WTC11 (cell line): ENCODE data around the gene ATG7. TPM values are rescaled to one million over a fixed set of nuclear protein-coding genes. Genes with fewer than 3 reads are reported as not detected.

Source experiments
- ATAC-seq: fragments of 200-7000 bp; cut with Tn5 transposase; 2 replicates; pipeline ENCODE4 v1.10.0; 2021; ENCODE audit warnings: mild to moderate bottlenecking, moderate library complexity
- CTCF ChIA-PET: fragments of 300-600 bp; sonication (Branson Sonifier 250); formaldehyde crosslinking; loops from one replicate; lab custom pipeline; 2021; ENCODE audit warnings: antibody characterized with exemption; lab: Charles Lee
- POLR2A ChIA-PET: fragments of 350-600 bp; sonication (Branson Sonifier 250); formaldehyde crosslinking; loops from one replicate; lab custom pipeline; 2021; ENCODE audit warnings: antibody characterized with exemption; lab: Charles Lee
- DNase-seq: peaks from one replicate; pipeline ENCODE4 v3.0.0; 2021; ENCODE audit warnings: low spot score
- H3K27ac Mint-ChIP-seq: 2 replicates; pipeline ENCODE4 v1.8.0; 2021; ENCODE audit warnings: mixed read lengths
- H3K27me3 Mint-ChIP-seq: 2 replicates; pipeline ENCODE4 v1.8.0; 2021; ENCODE audit warnings: low read depth, mild to moderate bottlenecking, moderate library complexity, mixed read lengths
- H3K36me3 Mint-ChIP-seq: 2 replicates; pipeline ENCODE4 v1.8.0; 2021; ENCODE audit warnings: mixed read lengths
- H3K4me1 Mint-ChIP-seq: 2 replicates; pipeline ENCODE4 v1.8.0; 2022; ENCODE audit warnings: mixed read lengths
- H3K4me3 Mint-ChIP-seq: 2 replicates; pipeline ENCODE4 v1.8.0; 2021; ENCODE audit warnings: mild to moderate bottlenecking, moderate library complexity, mixed read lengths
- H3K9me3 Mint-ChIP-seq: 2 replicates; pipeline ENCODE4 v1.8.0; 2021; ENCODE audit warnings: mixed read lengths
- ATF1 ChIP-seq: sonication (generic); formaldehyde crosslinking; IDR thresholded peaks from 2 replicates; pipeline ENCODE4 v1.8.1; 2023; ENCODE audit warnings: mild to moderate bottlenecking, moderate library complexity, missing genetic modification reagents
- CREM ChIP-seq: sonication (generic); formaldehyde crosslinking; IDR thresholded peaks from 2 replicates; pipeline ENCODE4 v1.8.1; 2022; ENCODE audit warnings: mild to moderate bottlenecking, missing genetic modification reagents, moderate library complexity
- ELF4 ChIP-seq: sonication (generic); formaldehyde crosslinking; IDR thresholded peaks from 2 replicates; pipeline ENCODE4 v1.8.1; 2022; ENCODE audit warnings: low read depth, mild to moderate bottlenecking, moderate library complexity, missing genetic modification reagents
- ESRRA ChIP-seq: sonication (generic); formaldehyde crosslinking; IDR thresholded peaks from 2 replicates; pipeline ENCODE4 v1.8.1; 2022; ENCODE audit warnings: mild to moderate bottlenecking, missing genetic modification reagents, borderline replicate concordance
- JAZF1 ChIP-seq: fragments of 250-450 bp; sonication (Bioruptor Pico); IDR thresholded peaks from 2 replicates; pipeline ENCODE4 v1.9.0; 2021; ENCODE audit warnings: moderate library complexity, mild to moderate bottlenecking, inconsistent platforms
- KAT7 ChIP-seq: sonication (generic); formaldehyde crosslinking; IDR thresholded peaks from 2 replicates; pipeline ENCODE4 v1.8.1; 2023; ENCODE audit warnings: missing genetic modification reagents, mild to moderate bottlenecking, borderline replicate concordance
- NFATC4 ChIP-seq: fragments of 250-450 bp; sonication (Bioruptor Pico); IDR thresholded peaks from 2 replicates; pipeline ENCODE4 v1.9.0; 2021; ENCODE audit warnings: mild to moderate bottlenecking
- OVOL2 ChIP-seq: fragments of 250-450 bp; sonication (Bioruptor Pico); IDR thresholded peaks from 2 replicates; pipeline ENCODE4 v1.9.0; 2021; ENCODE audit warnings: mild to moderate bottlenecking, borderline replicate concordance
- PRRX2 ChIP-seq: fragments of 250-450 bp; sonication (Bioruptor Pico); IDR thresholded peaks from 2 replicates; pipeline ENCODE4 v1.8.0; 2021; ENCODE audit warnings: mild to moderate bottlenecking
- TCF7 ChIP-seq: sonication (generic); formaldehyde crosslinking; IDR thresholded peaks from 2 replicates; pipeline ENCODE4 v1.8.0; 2022; ENCODE audit warnings: mild to moderate bottlenecking, low read depth, missing genetic modification reagents, moderate library complexity
- ZNF263 ChIP-seq: sonication (generic); formaldehyde crosslinking; IDR thresholded peaks from 2 replicates; pipeline ENCODE4 v1.8.1; 2022; ENCODE audit warnings: low read depth, mild to moderate bottlenecking, moderate library complexity, missing genetic modification reagents
- ZNF416 ChIP-seq: fragments of 250-450 bp; sonication (Bioruptor Pico); IDR thresholded peaks from 2 replicates; pipeline ENCODE4 v1.9.0; 2021; ENCODE audit warnings: mild to moderate bottlenecking, inconsistent platforms
- ZNF671 ChIP-seq: fragments of 250-450 bp; sonication (Bioruptor Pico); IDR thresholded peaks from 2 replicates; pipeline ENCODE4 v1.8.0; 2021; ENCODE audit warnings: mild to moderate bottlenecking
- total RNA-seq: library from RNA; stranded (reverse); gene quantifications from 3 replicates; pipeline ENCODE4 v1.2.3, GENCODE V29; 2021
- TF ChIP-seq, protein P1 (sequence below): sonication (generic); formaldehyde crosslinking; IDR thresholded peaks from 2 replicates; pipeline ENCODE4 v1.8.1; 2022; ENCODE audit warnings: low read depth, mild to moderate bottlenecking, moderate library complexity, missing genetic modification reagents, borderline replicate concordance
- TF ChIP-seq, protein P2 (sequence below): sonication (generic); formaldehyde crosslinking; IDR thresholded peaks from 2 replicates; pipeline ENCODE4 v1.8.0; 2023; ENCODE audit warnings: missing genetic modification reagents, mild to moderate bottlenecking, borderline replicate concordance
- TF ChIP-seq, protein P3 (sequence below): sonication (generic); formaldehyde crosslinking; IDR thresholded peaks from 2 replicates; pipeline ENCODE4 v1.8.0; 2022; ENCODE audit warnings: mild to moderate bottlenecking, missing genetic modification reagents
- TF ChIP-seq, protein P4 (sequence below): sonication (generic); formaldehyde crosslinking; IDR thresholded peaks from 2 replicates; pipeline ENCODE4 v1.8.0; 2023; ENCODE audit warnings: mild to moderate bottlenecking, missing genetic modification reagents
- TF ChIP-seq, protein P5 (sequence below): fragments of 250-450 bp; sonication (Bioruptor Pico); IDR thresholded peaks from 2 replicates; pipeline ENCODE4 v1.9.0; 2021; ENCODE audit warnings: moderate library complexity, mild to moderate bottlenecking, inconsistent platforms, borderline replicate concordance

ATG7 gene
- total RNA-seq, 1 experiment from 2014 or later: 17.5 TPM

DNA sequence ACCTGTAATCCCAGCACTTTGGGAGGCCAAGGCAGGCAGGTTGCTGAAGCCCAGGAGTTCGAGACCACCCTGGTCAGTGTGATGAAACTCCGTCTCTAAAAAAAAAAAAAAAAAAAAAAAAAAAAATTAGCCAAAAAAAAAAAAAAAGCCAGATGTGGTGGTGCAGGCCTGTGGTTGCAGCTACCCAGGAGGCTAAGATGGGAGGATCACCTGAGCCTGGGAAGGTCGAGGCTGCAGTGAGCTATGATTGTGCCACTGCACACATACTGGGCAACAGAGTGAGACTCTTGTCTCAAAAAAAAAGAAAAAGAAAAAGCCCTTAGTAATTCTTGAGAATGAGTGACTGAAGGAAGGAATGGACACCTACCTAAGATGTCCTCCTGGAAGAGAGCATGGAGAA lies 266.4 kb downstream of the ATG7 start:
- no peak overlapping the region for H3K4me3 Mint-ChIP-seq
- no peak for DNase-seq
- no peaks in the 10 kb centered on the region for H3K4me1 Mint-ChIP-seq
- 0 out of 2 replicates have a peak, but pooled peaks cover 4% of the 10 kb centered on the region for H3K9me3 Mint-ChIP-seq
- ChIA-PET POLR2A (no interaction called here), CTCF (interaction anchor here (0.6 to 1.6 kb wide), 6 partner anchors 95 to 1445 kb away, joined by 3 to 5 read pairs (median 3); no protein-coding TSS in a partner anchor)
- no peak overlapping the region for H3K27ac Mint-ChIP-seq
- H3K36me3 Mint-ChIP-seq: no peaks in the 10 kb centered on the region
- TF ChIP-seq OVOL2 (CRISPR knock-in tag) (no peak), PRRX2 (CRISPR knock-in tag) (no peak), TCF7 (no peak), ATF1 (CRISPR knock-in tag) (no peak), ELF4 (CRISPR knock-in tag) (no peak), ZNF416 (no peak), ESRRA (CRISPR knock-in tag) (no peak), ZNF671 (CRISPR knock-in tag) (no peak), CREM (CRISPR knock-in tag) (no peak), ZNF263 (no peak), KAT7 (CRISPR knock-in tag) (no peak), NFATC4 (CRISPR knock-in tag) (no peak), JAZF1 (CRISPR knock-in tag) (no peak)
- TF ChIP-seq, protein P1, sequence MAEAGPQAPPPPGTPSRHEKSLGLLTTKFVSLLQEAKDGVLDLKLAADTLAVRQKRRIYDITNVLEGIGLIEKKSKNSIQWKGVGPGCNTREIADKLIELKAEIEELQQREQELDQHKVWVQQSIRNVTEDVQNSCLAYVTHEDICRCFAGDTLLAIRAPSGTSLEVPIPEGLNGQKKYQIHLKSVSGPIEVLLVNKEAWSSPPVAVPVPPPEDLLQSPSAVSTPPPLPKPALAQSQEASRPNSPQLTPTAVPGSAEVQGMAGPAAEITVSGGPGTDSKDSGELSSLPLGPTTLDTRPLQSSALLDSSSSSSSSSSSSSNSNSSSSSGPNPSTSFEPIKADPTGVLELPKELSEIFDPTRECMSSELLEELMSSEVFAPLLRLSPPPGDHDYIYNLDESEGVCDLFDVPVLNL (CRISPR knock-in tag): no peak
- TF ChIP-seq, protein P2, sequence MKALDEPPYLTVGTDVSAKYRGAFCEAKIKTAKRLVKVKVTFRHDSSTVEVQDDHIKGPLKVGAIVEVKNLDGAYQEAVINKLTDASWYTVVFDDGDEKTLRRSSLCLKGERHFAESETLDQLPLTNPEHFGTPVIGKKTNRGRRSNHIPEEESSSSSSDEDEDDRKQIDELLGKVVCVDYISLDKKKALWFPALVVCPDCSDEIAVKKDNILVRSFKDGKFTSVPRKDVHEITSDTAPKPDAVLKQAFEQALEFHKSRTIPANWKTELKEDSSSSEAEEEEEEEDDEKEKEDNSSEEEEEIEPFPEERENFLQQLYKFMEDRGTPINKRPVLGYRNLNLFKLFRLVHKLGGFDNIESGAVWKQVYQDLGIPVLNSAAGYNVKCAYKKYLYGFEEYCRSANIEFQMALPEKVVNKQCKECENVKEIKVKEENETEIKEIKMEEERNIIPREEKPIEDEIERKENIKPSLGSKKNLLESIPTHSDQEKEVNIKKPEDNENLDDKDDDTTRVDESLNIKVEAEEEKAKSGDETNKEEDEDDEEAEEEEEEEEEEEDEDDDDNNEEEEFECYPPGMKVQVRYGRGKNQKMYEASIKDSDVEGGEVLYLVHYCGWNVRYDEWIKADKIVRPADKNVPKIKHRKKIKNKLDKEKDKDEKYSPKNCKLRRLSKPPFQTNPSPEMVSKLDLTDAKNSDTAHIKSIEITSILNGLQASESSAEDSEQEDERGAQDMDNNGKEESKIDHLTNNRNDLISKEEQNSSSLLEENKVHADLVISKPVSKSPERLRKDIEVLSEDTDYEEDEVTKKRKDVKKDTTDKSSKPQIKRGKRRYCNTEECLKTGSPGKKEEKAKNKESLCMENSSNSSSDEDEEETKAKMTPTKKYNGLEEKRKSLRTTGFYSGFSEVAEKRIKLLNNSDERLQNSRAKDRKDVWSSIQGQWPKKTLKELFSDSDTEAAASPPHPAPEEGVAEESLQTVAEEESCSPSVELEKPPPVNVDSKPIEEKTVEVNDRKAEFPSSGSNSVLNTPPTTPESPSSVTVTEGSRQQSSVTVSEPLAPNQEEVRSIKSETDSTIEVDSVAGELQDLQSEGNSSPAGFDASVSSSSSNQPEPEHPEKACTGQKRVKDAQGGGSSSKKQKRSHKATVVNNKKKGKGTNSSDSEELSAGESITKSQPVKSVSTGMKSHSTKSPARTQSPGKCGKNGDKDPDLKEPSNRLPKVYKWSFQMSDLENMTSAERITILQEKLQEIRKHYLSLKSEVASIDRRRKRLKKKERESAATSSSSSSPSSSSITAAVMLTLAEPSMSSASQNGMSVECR (CRISPR knock-in tag): no peak
- TF ChIP-seq, protein P3, sequence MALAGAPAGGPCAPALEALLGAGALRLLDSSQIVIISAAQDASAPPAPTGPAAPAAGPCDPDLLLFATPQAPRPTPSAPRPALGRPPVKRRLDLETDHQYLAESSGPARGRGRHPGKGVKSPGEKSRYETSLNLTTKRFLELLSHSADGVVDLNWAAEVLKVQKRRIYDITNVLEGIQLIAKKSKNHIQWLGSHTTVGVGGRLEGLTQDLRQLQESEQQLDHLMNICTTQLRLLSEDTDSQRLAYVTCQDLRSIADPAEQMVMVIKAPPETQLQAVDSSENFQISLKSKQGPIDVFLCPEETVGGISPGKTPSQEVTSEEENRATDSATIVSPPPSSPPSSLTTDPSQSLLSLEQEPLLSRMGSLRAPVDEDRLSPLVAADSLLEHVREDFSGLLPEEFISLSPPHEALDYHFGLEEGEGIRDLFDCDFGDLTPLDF (CRISPR knock-in tag): no peak
- TF ChIP-seq, protein P4, sequence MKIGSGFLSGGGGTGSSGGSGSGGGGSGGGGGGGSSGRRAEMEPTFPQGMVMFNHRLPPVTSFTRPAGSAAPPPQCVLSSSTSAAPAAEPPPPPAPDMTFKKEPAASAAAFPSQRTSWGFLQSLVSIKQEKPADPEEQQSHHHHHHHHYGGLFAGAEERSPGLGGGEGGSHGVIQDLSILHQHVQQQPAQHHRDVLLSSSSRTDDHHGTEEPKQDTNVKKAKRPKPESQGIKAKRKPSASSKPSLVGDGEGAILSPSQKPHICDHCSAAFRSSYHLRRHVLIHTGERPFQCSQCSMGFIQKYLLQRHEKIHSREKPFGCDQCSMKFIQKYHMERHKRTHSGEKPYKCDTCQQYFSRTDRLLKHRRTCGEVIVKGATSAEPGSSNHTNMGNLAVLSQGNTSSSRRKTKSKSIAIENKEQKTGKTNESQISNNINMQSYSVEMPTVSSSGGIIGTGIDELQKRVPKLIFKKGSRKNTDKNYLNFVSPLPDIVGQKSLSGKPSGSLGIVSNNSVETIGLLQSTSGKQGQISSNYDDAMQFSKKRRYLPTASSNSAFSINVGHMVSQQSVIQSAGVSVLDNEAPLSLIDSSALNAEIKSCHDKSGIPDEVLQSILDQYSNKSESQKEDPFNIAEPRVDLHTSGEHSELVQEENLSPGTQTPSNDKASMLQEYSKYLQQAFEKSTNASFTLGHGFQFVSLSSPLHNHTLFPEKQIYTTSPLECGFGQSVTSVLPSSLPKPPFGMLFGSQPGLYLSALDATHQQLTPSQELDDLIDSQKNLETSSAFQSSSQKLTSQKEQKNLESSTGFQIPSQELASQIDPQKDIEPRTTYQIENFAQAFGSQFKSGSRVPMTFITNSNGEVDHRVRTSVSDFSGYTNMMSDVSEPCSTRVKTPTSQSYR (CRISPR knock-in tag): no peak
- TF ChIP-seq, protein P5, sequence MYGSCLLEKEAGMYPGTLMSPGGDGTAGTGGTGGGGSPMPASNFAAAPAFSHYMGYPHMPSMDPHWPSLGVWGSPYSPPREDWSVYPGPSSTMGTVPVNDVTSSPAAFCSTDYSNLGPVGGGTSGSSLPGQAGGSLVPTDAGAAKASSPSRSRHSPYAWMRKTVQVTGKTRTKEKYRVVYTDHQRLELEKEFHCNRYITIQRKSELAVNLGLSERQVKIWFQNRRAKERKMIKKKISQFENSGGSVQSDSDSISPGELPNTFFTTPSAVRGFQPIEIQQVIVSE: no peak
- no peaks in the 10 kb centered on the region for H3K27me3 Mint-ChIP-seq
- ATAC-seq: no peak
